ENCODE data around the gene TRO. TPM values are rescaled to one million over a fixed set of nuclear protein-coding genes. Genes with fewer than 3 reads are reported as not detected.

The TRO gene
- total and polyA plus RNA-seq, 2 donors from 2014 or later: 11.6 to 17.0 TPM

- no peak for TF ChIP-seq CTCF (IDR thresholded peaks at IDR 0.05; ENCODE audit: borderline replicate concordance, extremely low read depth, insufficient read depth)
- H3K36me3 ChIP-seq (ENCODE audit: control insufficient read depth in 2 of 3, insufficient read depth in 3 of 3, low read length in 3 of 3): peaks cover 0 to 3% (median 3%) of the 10 kb centered on the region in 3 donors
- DNase-seq: no peak
Measured at GRCh38 chrX:54930291-54931049, 9.8 kb downstream of the TRO start.

GRCh38 chrX:54931107-54931506, 10.5 kb downstream of the TRO start:
- Histone ChIP-seq H3K4me1 (ENCODE audit: control insufficient read depth in 2 of 3, insufficient read depth in 2 of 3, low read depth in 1 of 3, low read length in 3 of 3) (no peaks in the 10 kb centered on the region), H3K9me3 (ENCODE audit: control insufficient read depth in 2 of 3, insufficient read depth in 1 of 3, low read length in 3 of 3) (no peaks in the 10 kb centered on the region), H3K27ac (ENCODE audit: low read depth in 2 of 2, low read length in 2 of 2) (no peak overlapping the region), H3K9ac (ENCODE audit: low read length in 3 of 3) (no peak overlapping the region), H3K27me3 (ENCODE audit: control insufficient read depth, insufficient read depth, low read length) (no peaks in the 10 kb centered on the region), H3K36me3 (ENCODE audit: control insufficient read depth in 2 of 3, insufficient read depth in 3 of 3, low read length in 3 of 3) (peaks cover 0 to 3% (median 3%) of the 10 kb centered on the region in 3 donors), H3K4me3 (ENCODE audit: low read length in 3 of 3) (no peak overlapping the region)
- FAIRE-seq: no peak
- intact Hi-C loops (cut with DNase I): no loop called here
- DNase-seq: no peak
- TF ChIP-seq CTCF (IDR thresholded peaks at IDR 0.05; ENCODE audit: borderline replicate concordance, extremely low read depth, insufficient read depth): no peak

More at GRCh38 chrX:54930291-54931049, 9.8 kb downstream of the TRO start:
- Histone ChIP-seq H3K4me3 (ENCODE audit: low read length in 3 of 3) (no peak overlapping the region), H3K4me1 (ENCODE audit: control insufficient read depth in 2 of 3, insufficient read depth in 2 of 3, low read depth in 1 of 3, low read length in 3 of 3) (no peaks in the 10 kb centered on the region), H3K27me3 (ENCODE audit: control insufficient read depth, insufficient read depth, low read length) (no peaks in the 10 kb centered on the region), H3K9me3 (ENCODE audit: control insufficient read depth in 2 of 3, insufficient read depth in 1 of 3, low read length in 3 of 3) (no peaks in the 10 kb centered on the region), H3K27ac (ENCODE audit: low read depth in 2 of 2, low read length in 2 of 2) (no peak overlapping the region), H3K9ac (ENCODE audit: low read length in 3 of 3) (no peak overlapping the region)
- FAIRE-seq: no peak
- intact Hi-C loops (cut with DNase I): no loop called here

- FAIRE-seq (no peak), DNase-seq (no peak)
- no peaks in the 10 kb centered on the region for H3K27me3 ChIP-seq (ENCODE audit: control insufficient read depth, insufficient read depth, low read length)
- intact Hi-C loops (cut with DNase I): no loop called here
- no peak for TF ChIP-seq CTCF (IDR thresholded peaks at IDR 0.05; ENCODE audit: borderline replicate concordance, extremely low read depth, insufficient read depth)
- H3K4me1 ChIP-seq (ENCODE audit: control insufficient read depth in 2 of 3, insufficient read depth in 2 of 3, low read depth in 1 of 3, low read length in 3 of 3): no peaks in the 10 kb centered on the region
- no peak overlapping the region for H3K4me3 ChIP-seq (ENCODE audit: low read length in 3 of 3)
- peaks cover 0 to 3% (median 3%) of the 10 kb centered on the region in 3 donors for H3K36me3 ChIP-seq (ENCODE audit: control insufficient read depth in 2 of 3, insufficient read depth in 3 of 3, low read length in 3 of 3)
- no peak overlapping the region for H3K27ac ChIP-seq (ENCODE audit: low read depth in 2 of 2, low read length in 2 of 2)
- no peak overlapping the region for H3K9ac ChIP-seq (ENCODE audit: low read length in 3 of 3)
- H3K9me3 ChIP-seq (ENCODE audit: control insufficient read depth in 2 of 3, insufficient read depth in 1 of 3, low read length in 3 of 3): no peaks in the 10 kb centered on the region
Measured at GRCh38 chrX:54933150-54933826, 12.7 kb downstream of the TRO start.
